ENCODE data around the gene SAMD11. TPM values are rescaled to one million over a fixed set of nuclear protein-coding genes. Genes with fewer than 3 reads are reported as not detected.

Gene SAMD11
- total RNA-seq, 1 experiment from 2014 or later = 13.5 TPM

GRCh38 chr1:905071-905749 lies 18.5 kb upstream of the SAMD11 start:
- H3K56ac ChIP-seq (ENCODE audit: insufficient read length, low read depth, low read length) = no peak overlapping the region
- H3K4me1 Mint-ChIP-seq = peaks cover 6 to 11% of the 10 kb centered on the region in 2 experiments
- H3K4ac ChIP-seq (ENCODE audit: low read depth, low read length) = no peak overlapping the region
- H3K9me3 ChIP-seq (ENCODE audit: control insufficient read depth, low read depth, low read length) = no peaks in the 10 kb centered on the region
- H2BK20ac ChIP-seq (ENCODE audit: low read depth, low read length, poor library complexity, severe bottlenecking) = no peak overlapping the region
- peaks cover 19% of the 10 kb centered on the region; the same call in 1 of the 2 replicates for H3K27me3 ChIP-seq (ENCODE audit: insufficient read depth, low read length)
- H2BK15ac ChIP-seq (ENCODE audit: low read depth, low read length) = no peak overlapping the region
- H4K91ac ChIP-seq (ENCODE audit: insufficient read length, low read depth, low read length) = no peak overlapping the region
- no peaks in the 10 kb centered on the region for H3K79me2 ChIP-seq (ENCODE audit: insufficient read depth, low read length)
- TF ChIP-seq CTCF (conservative IDR thresholded peaks at IDR 0.05) = no peak
- H3K18ac ChIP-seq (ENCODE audit: insufficient read length, low read depth, low read length) = no peak overlapping the region
- no peak overlapping the region for H3K27ac Mint-ChIP-seq
- no peak overlapping the region for H3K27ac ChIP-seq (ENCODE audit: insufficient read length, low read depth, low read length)
- no peaks in the 10 kb centered on the region for H3K4me1 ChIP-seq (ENCODE audit: insufficient read depth, low read length)
- H3K14ac ChIP-seq (ENCODE audit: insufficient read depth, low read length) = peak overlapping the region; percentile 81
- H2BK5ac ChIP-seq (ENCODE audit: insufficient read length, low read length) = no peak overlapping the region
- no peak overlapping the region for H3T11ph ChIP-seq (ENCODE audit: low read length)
- no peak overlapping the region for H2BK12ac ChIP-seq (ENCODE audit: insufficient read length, low read depth, low read length)
- H3K9me3 Mint-ChIP-seq = peaks cover 0 to 3% of the 10 kb centered on the region in 2 experiments; a peak in 2 of 5 replicates
- DNase-seq = peak; percentile 57
- peaks cover 76% of the 10 kb centered on the region for H3K27me3 Mint-ChIP-seq (ENCODE audit: low read depth)
- H4K8ac ChIP-seq (replicated peaks; ENCODE audit: insufficient read length, low read depth, low read length) = no peak overlapping the region
- H4K20me1 ChIP-seq (ENCODE audit: control insufficient read depth, insufficient read depth, insufficient read length) = no peaks in the 10 kb centered on the region
- no peak overlapping the region for H4K5ac ChIP-seq (ENCODE audit: insufficient read length, low read depth, low read length)
- no peak overlapping the region for H2BK120ac ChIP-seq (ENCODE audit: low read depth, low read length, poor library complexity, severe bottlenecking)
- H3K79me1 ChIP-seq (ENCODE audit: insufficient read depth, low read depth, low read length, poor library complexity, severe bottlenecking) = no peaks in the 10 kb centered on the region
- H3K9ac ChIP-seq (ENCODE audit: extremely low read depth, insufficient read length, low read length) = no peak overlapping the region
- peak overlapping the region; percentile 66 for H3K4me2 ChIP-seq (ENCODE audit: insufficient read depth, insufficient read length, low read length)
- peaks cover 6% of the 10 kb centered on the region for H3K23me2 ChIP-seq (ENCODE audit: insufficient read length, low read depth, low read length, poor library complexity, severe bottlenecking)
- H2AK5ac ChIP-seq (ENCODE audit: insufficient read length, low read length) = no peak overlapping the region
- no CpG with 5 or more reads among the region's 49 CpGs for WGBS (ENCODE audit: extremely low coverage, insufficient read length, low lambda C conversion rate)
- H3K4me3 Mint-ChIP-seq = peak overlapping the region; percentile 64 to 81
- no peak overlapping the region for H3K23ac ChIP-seq (ENCODE audit: insufficient read length, low read depth, low read length)
- no peak overlapping the region for H2AFZ ChIP-seq (ENCODE audit: low read length)
- H3K36me3 Mint-ChIP-seq (ENCODE audit: insufficient read depth in 1 of 3, low read depth in 3 of 3) = peaks cover 2 to 8% (median 3%) of the 10 kb centered on the region in 3 experiments; a peak in 3 of 7 replicates

All from H9 (cell line).